Vagina (tissue), 2 donors: ENCODE data around the gene AP3D1. TPM values are rescaled to one million over a fixed set of nuclear protein-coding genes. Genes with fewer than 3 reads are reported as not detected.

Source experiments
- DNase-seq, 2 donors: peaks; one replicate each; pipeline ENCODE4 v3.0.0-alpha.2; 2017; ENCODE audit errors: extremely low spot score in 2 of 2
- H3K27ac ChIP-seq: fragments of 200-600 bp; sonication (generic); one replicate; pipeline ENCODE4 v1.5.1; 2019
- H3K27me3 ChIP-seq: fragments of 200-600 bp; sonication (generic); one replicate; pipeline ENCODE4 v1.5.1; 2019
- H3K36me3 ChIP-seq, 2 donors: fragments of 200-600 bp; sonication (generic); one replicate each; pipeline ENCODE4 v1.5.1; 2017 to 2019
- H3K4me1 ChIP-seq: fragments of 200-600 bp; sonication (generic); one replicate; pipeline ENCODE4 v1.5.1; 2019
- H3K4me3 ChIP-seq, 2 donors: fragments of 200-600 bp; sonication (generic); 1 replicate in 1 of 2; 2 replicates in 1 of 2; pipeline ENCODE4 v1.5.1; 2016 to 2019
- H3K9me3 ChIP-seq: fragments of 200-600 bp; sonication (generic); one replicate; pipeline ENCODE4 v1.5.1; 2019
- POLR2A ChIP-seq, 2 donors: fragments of 450-650 bp; IDR thresholded peaks; one replicate each; pipeline ENCODE4 v1.6.1; 2017; ENCODE audit warnings: antibody characterized with exemption in 2 of 2, mild to moderate bottlenecking in 2 of 2, moderate library complexity in 2 of 2
- POLR2AphosphoS5 ChIP-seq, 2 donors: sonication (generic); formaldehyde crosslinking; IDR thresholded peaks; one replicate each; pipeline ENCODE4 v1.9.0; 2017; ENCODE audit warnings: antibody characterized with exemption in 2 of 2, mild to moderate bottlenecking in 2 of 2, low read depth in 1 of 2; ENCODE audit not compliant: insufficient read depth in 1 of 2
- intact Hi-C: fragments of 100-400 bp; cut with DNase I; formaldehyde crosslinking; loops from one replicate; pipeline ENCODE4 v1.15.1; 2023
- total RNA-seq: library from RNA; depleted of rRNA; stranded (reverse); fragments of >200 nt; gene quantifications from one replicate; pipeline ENCODE4 v1.2.3, GENCODE V29; 2016
- TF ChIP-seq, protein P1 (sequence below), 3 experiments: fragments of 450-650 bp in 2 of 3; fragments of 200-600 bp in 1 of 3; sonication (generic) in 1 of 3; IDR thresholded peaks; one replicate each; pipeline ENCODE4 v1.5.1; 2017 to 2019; ENCODE audit warnings: antibody characterized with exemption in 3 of 3, mild to moderate bottlenecking in 2 of 3, moderate library complexity in 2 of 3

Gene AP3D1
- total RNA-seq, 1 donor from 2014 or later, result 62.9 TPM

DNA sequence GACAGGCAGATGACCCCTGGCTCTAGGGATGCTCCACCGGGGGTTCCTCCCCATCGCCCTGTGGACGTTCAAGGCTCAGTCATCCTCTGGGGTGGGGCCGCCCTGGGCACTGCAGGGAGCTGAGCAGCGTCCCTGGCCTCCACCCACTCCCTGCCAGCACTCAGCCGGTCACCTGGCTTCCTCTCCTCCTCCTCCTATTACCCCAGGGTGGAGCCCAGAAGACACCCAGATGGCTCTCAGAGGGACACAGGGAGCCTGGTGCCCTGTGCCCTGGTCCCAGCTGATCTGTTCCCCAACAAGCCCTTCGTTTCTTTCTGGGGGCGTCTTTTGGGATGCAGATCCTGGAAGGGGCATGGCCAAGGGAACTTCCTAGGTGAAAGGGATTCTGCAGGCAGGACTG, 96.6 kb downstream of the AP3D1 start:
- intact Hi-C loops, result no loop called here
- peaks cover 85% of the 10 kb centered on the region for H3K4me1 ChIP-seq

DNA sequence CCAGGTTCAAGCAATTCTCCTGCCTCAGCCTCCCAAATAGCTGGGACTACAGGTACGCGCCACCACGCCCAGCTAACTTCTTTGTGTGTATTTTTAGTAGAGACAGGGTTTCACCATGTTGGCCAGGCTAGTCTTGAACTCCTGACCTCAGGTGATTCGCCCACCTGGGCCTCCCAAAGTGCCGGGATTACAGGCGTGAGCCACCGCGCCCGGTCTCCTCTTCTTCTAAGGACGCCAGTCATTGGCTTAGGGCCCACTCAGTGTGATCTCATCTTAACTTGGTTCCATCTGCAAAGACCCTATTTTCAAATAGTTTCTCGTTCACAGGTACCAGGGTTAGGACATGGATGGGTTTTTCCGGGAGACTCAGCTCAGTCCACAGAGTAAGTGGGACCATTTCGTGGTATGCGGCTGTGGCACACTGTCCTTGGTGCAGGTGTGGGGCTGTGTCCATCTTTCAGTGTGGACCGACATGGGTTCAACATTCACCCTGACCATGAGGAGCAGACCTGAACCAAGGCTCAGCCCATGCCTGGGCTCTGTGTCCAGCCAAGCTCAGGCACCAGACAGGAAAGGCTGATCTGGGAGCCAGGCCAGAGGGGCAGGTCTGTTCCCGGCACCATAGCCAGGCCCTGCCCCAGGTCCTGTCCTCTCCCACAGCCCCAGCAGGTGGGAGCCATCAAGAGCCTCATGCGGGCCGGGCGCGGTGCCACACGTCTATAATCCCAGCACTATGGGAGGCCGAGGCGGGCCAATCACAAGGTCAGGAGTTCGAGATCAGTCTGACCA, 97.6 kb downstream of the AP3D1 start:
- intact Hi-C loops, result no loop called here

More for the DNA sequence above, 96.6 kb downstream of the AP3D1 start:
- no peaks in the 10 kb centered on the region for H3K27me3 ChIP-seq
- no peaks in the 10 kb centered on the region for H3K36me3 ChIP-seq
- TF ChIP-seq, protein P1, sequence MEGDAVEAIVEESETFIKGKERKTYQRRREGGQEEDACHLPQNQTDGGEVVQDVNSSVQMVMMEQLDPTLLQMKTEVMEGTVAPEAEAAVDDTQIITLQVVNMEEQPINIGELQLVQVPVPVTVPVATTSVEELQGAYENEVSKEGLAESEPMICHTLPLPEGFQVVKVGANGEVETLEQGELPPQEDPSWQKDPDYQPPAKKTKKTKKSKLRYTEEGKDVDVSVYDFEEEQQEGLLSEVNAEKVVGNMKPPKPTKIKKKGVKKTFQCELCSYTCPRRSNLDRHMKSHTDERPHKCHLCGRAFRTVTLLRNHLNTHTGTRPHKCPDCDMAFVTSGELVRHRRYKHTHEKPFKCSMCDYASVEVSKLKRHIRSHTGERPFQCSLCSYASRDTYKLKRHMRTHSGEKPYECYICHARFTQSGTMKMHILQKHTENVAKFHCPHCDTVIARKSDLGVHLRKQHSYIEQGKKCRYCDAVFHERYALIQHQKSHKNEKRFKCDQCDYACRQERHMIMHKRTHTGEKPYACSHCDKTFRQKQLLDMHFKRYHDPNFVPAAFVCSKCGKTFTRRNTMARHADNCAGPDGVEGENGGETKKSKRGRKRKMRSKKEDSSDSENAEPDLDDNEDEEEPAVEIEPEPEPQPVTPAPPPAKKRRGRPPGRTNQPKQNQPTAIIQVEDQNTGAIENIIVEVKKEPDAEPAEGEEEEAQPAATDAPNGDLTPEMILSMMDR (IDR thresholded peaks at IDR 0.05), result no peak
- TF ChIP-seq POLR2AphosphoS5 (IDR thresholded peaks at IDR 0.05; ENCODE audit: insufficient read depth in 1 of 2, low read depth in 1 of 2) (no peak), POLR2A (IDR thresholded peaks at IDR 0.05) (no peak)
- no peak for DNase-seq
- H3K4me3 ChIP-seq, result no peak overlapping the region
- no peaks in the 10 kb centered on the region for H3K9me3 ChIP-seq
- H3K27ac ChIP-seq, result peak overlapping the region; percentile 99

DNA sequence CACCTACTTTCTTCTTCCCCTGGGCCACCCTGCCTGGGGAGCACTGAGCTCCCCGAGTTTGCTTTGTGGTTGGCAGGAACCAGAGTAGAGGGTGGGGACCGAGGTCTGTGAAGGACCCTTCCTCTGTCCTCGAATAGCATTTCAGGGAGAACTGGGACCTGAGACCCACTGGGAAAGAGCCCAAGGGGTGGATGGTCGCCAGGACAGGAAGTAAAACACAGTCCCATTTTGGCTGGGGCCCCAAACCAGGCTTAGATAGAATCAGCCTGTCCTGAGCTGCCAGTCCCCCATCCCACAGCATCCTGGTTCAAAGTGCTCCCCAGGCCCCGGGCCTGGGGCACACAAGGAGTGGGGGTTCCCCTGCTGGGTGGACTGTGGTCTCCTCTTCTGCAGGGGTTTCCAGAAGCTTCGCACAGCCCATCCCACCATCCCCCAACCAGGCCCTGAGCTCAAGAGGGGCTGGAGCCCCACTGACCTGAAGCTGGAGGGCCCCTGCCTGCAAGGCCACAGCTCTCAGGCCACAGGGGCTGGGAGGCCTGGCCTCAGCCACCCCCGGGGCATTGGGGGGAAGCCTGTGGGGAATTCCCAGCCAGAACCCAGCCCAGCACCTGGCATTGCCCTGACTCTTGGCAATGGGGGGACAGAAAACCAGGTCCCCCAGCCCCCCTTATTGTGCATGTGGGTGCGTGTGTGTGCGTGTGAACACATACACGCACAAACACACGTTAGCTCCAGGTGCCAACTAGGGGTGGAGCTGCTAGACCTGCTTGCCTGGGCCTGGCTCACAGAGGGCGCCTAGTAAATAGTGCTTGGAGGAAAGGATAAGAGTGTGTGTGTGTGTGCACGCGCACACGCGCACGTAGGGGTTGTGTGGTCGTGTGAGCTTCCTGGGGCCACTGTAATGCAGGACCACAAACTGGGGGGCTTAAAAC, 99.3 kb downstream of the AP3D1 start:
- Histone ChIP-seq H3K4me3 (peak overlapping the region; percentile 93 to 99), H3K9me3 (no peaks in the 10 kb centered on the region), H3K36me3 (no peaks in the 10 kb centered on the region), H3K27me3 (no peaks in the 10 kb centered on the region), H3K4me1 (peaks cover 85% of the 10 kb centered on the region), H3K27ac (peak overlapping the region; percentile 99)
- intact Hi-C loops, result no loop called here
- TF ChIP-seq, protein P1 (IDR thresholded peaks at IDR 0.05), result no peak
- TF ChIP-seq POLR2A (IDR thresholded peaks at IDR 0.05) (no peak), POLR2AphosphoS5 (IDR thresholded peaks at IDR 0.05; ENCODE audit: insufficient read depth in 1 of 2, low read depth in 1 of 2) (no peak)
- no peak for DNase-seq

More for the DNA sequence above, 97.6 kb downstream of the AP3D1 start:
- peaks cover 85% of the 10 kb centered on the region for H3K4me1 ChIP-seq
- H3K4me3 ChIP-seq, result no peak overlapping the region
- H3K27me3 ChIP-seq, result no peaks in the 10 kb centered on the region
- no peak for DNase-seq
- no peaks in the 10 kb centered on the region for H3K36me3 ChIP-seq
- peak overlapping the region; percentile 99 for H3K27ac ChIP-seq
- no peaks in the 10 kb centered on the region for H3K9me3 ChIP-seq
- TF ChIP-seq POLR2AphosphoS5 (IDR thresholded peaks at IDR 0.05; ENCODE audit: insufficient read depth in 1 of 2, low read depth in 1 of 2), result peak; percentile 65 to 79
- TF ChIP-seq, protein P1 (IDR thresholded peaks at IDR 0.05), result no peak

- intact Hi-C loops, result no loop called here
- peak within 1 kb of the TSS; percentile 100 for H3K27ac ChIP-seq
- peak within 1 kb of the TSS; percentile 93 to 99 for H3K4me3 ChIP-seq
- H3K4me1 ChIP-seq, result peaks cover 85% of the 10 kb centered on the region
- no peaks in the 10 kb centered on the region for H3K27me3 ChIP-seq
- TF ChIP-seq, protein P1 (IDR thresholded peaks at IDR 0.05), result peak; percentile 14 to 62 (median 16)
- TF ChIP-seq POLR2A (IDR thresholded peaks at IDR 0.05), result peak; percentile 86 to 99
- TF ChIP-seq POLR2AphosphoS5 (IDR thresholded peaks at IDR 0.05; ENCODE audit: insufficient read depth in 1 of 2, low read depth in 1 of 2), result peak; percentile 53 to 79
- DNase-seq, result no peak
- H3K9me3 ChIP-seq, result no peaks in the 10 kb centered on the region
- H3K36me3 ChIP-seq, result peaks cover 0 to 7% of the 10 kb centered on the region in 2 donors
These were observed 100.2 kb downstream of the AP3D1 start, which contains the start of gene MKNK2 for GRCh38 chr19:2050991-2051772. Gene MKNK2 (minus strand): TSS chr19:2051244. CDS start chr19:2050851, 393 bp downstream.

Other genes with a start within 250 kb of the AP3D1 start
- gene ADAT3, start 246.2 kb downstream of the AP3D1 start, total RNA-seq, result 5.2 TPM
- 51.3 TPM for gene SCAMP4, start 246.2 kb downstream of the AP3D1 start, total RNA-seq
- 77.6 TPM for gene CSNK1G2, start 210.4 kb downstream of the AP3D1 start, total RNA-seq
- 81.5 TPM for gene BTBD2, start 135.9 kb downstream of the AP3D1 start, total RNA-seq
- gene MKNK2, start 100.3 kb downstream of the AP3D1 start, total RNA-seq, result 185 TPM
- gene MOB3A, start 55.2 kb downstream of the AP3D1 start, total RNA-seq, result 50.6 TPM
- gene IZUMO4, start 54.7 kb downstream of the AP3D1 start, total RNA-seq, result 7.9 TPM
- 13.0 TPM for gene DOT1L, start 12.4 kb upstream of the AP3D1 start, total RNA-seq
- 30.7 TPM for gene PLEKHJ1, start 84.8 kb upstream of the AP3D1 start, total RNA-seq
- 71.2 TPM for gene SF3A2, start 85.3 kb upstream of the AP3D1 start, total RNA-seq
- gene AMH, start 97.8 kb upstream of the AP3D1 start, total RNA-seq, result 2.7 TPM
- not detected for gene JSRP1, start 104.9 kb upstream of the AP3D1 start, total RNA-seq
- 2.0 TPM for gene PEAK3, start 130.6 kb upstream of the AP3D1 start, total RNA-seq
- gene LINGO3, start 156.6 kb upstream of the AP3D1 start, total RNA-seq, result not detected
- 135 TPM for gene LSM7, start 177.0 kb upstream of the AP3D1 start, total RNA-seq
- 54.3 TPM for gene SPPL2B, start 177.1 kb upstream of the AP3D1 start, total RNA-seq
- gene TMPRSS9, start 208.7 kb upstream of the AP3D1 start, total RNA-seq, result not detected